ENCODE data around the gene TMEM184A. TPM values are rescaled to one million over a fixed set of nuclear protein-coding genes. Genes with fewer than 3 reads are reported as not detected.

The TMEM184A gene
- total and polyA plus RNA-seq, 2 of the 13 experiments (the other 11 are each of a cell fraction or from before 2014, with no cell fraction given): 9.5 to 20.4 TPM

DNA sequence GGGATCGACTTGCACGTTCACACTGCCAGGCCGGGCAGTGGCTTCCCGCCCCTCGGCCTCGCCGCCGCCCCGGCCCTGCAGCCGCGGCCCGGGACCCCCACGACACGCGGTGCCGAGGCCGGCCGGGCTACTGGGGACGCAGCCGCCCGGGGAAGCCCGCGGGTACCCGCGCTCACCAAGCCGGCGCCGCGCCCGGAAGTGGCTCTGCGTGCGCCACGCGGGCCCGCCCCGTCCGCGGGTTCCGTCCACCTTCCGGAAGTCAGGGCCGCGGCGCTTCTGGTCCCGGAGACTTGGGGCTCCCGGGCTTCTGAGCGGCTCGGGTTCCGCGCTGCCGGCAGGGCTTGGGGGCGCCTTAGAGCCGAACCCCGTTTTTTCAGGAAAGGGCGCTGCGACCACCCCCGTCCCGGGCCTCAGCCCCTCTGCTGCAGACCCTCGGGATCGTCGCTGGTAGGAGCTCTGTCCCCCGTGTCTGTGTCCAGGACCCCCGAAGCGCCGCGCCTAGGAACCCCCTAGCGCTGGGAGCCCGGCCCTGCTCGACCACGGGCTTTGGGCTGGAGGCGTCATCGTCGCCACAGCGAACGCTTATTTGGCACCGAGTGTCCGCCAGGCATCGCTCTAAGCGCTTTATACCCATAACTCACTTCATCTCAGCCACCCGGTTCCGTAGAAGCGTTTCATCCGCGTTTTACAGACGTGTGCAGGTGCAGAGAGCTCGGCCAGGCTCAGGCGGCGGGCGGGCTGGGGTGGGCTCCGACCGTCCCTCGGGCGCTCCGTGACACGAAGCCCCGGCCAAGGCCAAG is 14.0 kb upstream of the TMEM184A start, which contains the start of gene PSMG3 (continued):
- no peak for TF ChIP-seq KAT2B (IDR thresholded peaks at IDR 0.05; ENCODE audit: borderline replicate concordance, low read depth, low read length)
- TF ChIP-seq NFE2L2 (IDR thresholded peaks at IDR 0.05; ENCODE audit: low read length): no peak
- peak; percentile 54; the same call in 1 of the 2 replicates for TF ChIP-seq REPIN1 (CRISPR knock-in tag; IDR thresholded peaks at IDR 0.05; ENCODE audit: borderline replicate concordance, low read depth)
- TF ChIP-seq, protein P1, sequence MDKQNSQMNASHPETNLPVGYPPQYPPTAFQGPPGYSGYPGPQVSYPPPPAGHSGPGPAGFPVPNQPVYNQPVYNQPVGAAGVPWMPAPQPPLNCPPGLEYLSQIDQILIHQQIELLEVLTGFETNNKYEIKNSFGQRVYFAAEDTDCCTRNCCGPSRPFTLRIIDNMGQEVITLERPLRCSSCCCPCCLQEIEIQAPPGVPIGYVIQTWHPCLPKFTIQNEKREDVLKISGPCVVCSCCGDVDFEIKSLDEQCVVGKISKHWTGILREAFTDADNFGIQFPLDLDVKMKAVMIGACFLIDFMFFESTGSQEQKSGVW (CRISPR knock-in tag; IDR thresholded peaks at IDR 0.05; ENCODE audit: borderline replicate concordance): no peak
- TF ChIP-seq, protein P2, sequence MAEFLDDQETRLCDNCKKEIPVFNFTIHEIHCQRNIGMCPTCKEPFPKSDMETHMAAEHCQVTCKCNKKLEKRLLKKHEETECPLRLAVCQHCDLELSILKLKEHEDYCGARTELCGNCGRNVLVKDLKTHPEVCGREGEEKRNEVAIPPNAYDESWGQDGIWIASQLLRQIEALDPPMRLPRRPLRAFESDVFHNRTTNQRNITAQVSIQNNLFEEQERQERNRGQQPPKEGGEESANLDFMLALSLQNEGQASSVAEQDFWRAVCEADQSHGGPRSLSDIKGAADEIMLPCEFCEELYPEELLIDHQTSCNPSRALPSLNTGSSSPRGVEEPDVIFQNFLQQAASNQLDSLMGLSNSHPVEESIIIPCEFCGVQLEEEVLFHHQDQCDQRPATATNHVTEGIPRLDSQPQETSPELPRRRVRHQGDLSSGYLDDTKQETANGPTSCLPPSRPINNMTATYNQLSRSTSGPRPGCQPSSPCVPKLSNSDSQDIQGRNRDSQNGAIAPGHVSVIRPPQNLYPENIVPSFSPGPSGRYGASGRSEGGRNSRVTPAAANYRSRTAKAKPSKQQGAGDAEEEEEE (CRISPR knock-in tag; IDR thresholded peaks at IDR 0.05; ENCODE audit: borderline replicate concordance): no peak
- TF ChIP-seq, protein P3, sequence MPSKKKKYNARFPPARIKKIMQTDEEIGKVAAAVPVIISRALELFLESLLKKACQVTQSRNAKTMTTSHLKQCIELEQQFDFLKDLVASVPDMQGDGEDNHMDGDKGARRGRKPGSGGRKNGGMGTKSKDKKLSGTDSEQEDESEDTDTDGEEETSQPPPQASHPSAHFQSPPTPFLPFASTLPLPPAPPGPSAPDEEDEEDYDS (CRISPR knock-in tag; IDR thresholded peaks at IDR 0.05): 0 out of 2 replicates have a peak, but pooled peaks have one; percentile 30
- TF ChIP-seq ZNF878 (CRISPR knock-in tag; IDR thresholded peaks at IDR 0.05): no peak
- peak; percentile 99 for TF ChIP-seq GABPA (IDR thresholded peaks at IDR 0.05; ENCODE audit: low read depth, low read length)
- TF ChIP-seq GABPA (CRISPR knock-in tag; IDR thresholded peaks at IDR 0.05; ENCODE audit: low read depth): peak; percentile 93
- no peak for TF ChIP-seq HNRNPH1 (optimal IDR thresholded peaks at IDR 0.05; ENCODE audit: low read depth, low read length)
- TF ChIP-seq, protein P4, sequence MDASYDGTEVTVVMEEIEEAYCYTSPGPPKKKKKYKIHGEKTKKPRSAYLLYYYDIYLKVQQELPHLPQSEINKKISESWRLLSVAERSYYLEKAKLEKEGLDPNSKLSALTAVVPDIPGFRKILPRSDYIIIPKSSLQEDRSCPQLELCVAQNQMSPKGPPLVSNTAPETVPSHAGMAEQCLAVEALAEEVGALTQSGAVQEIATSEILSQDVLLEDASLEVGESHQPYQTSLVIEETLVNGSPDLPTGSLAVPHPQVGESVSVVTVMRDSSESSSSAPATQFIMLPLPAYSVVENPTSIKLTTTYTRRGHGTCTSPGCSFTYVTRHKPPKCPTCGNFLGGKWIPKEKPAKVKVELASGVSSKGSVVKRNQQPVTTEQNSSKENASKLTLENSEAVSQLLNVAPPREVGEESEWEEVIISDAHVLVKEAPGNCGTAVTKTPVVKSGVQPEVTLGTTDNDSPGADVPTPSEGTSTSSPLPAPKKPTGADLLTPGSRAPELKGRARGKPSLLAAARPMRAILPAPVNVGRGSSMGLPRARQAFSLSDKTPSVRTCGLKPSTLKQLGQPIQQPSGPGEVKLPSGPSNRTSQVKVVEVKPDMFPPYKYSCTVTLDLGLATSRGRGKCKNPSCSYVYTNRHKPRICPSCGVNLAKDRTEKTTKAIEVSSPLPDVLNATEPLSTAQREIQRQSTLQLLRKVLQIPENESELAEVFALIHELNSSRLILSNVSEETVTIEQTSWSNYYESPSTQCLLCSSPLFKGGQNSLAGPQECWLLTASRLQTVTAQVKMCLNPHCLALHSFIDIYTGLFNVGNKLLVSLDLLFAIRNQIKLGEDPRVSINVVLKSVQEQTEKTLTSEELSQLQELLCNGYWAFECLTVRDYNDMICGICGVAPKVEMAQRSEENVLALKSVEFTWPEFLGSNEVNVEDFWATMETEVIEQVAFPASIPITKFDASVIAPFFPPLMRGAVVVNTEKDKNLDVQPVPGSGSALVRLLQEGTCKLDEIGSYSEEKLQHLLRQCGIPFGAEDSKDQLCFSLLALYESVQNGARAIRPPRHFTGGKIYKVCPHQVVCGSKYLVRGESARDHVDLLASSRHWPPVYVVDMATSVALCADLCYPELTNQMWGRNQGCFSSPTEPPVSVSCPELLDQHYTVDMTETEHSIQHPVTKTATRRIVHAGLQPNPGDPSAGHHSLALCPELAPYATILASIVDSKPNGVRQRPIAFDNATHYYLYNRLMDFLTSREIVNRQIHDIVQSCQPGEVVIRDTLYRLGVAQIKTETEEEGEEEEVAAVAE (CRISPR knock-in tag; IDR thresholded peaks at IDR 0.05; ENCODE audit: borderline replicate concordance): no peak
- 0 out of 2 replicates have a peak, but pooled peaks have one; percentile 58 for TF ChIP-seq SMAD1 (CRISPR knock-in tag; IDR thresholded peaks at IDR 0.05; ENCODE audit: borderline replicate concordance, low read depth)
- 0 out of 2 replicates have a peak, but pooled peaks have one; percentile 14 for TF ChIP-seq ZMYM4 (CRISPR knock-in tag; IDR thresholded peaks at IDR 0.05)
- TF ChIP-seq, protein P5, sequence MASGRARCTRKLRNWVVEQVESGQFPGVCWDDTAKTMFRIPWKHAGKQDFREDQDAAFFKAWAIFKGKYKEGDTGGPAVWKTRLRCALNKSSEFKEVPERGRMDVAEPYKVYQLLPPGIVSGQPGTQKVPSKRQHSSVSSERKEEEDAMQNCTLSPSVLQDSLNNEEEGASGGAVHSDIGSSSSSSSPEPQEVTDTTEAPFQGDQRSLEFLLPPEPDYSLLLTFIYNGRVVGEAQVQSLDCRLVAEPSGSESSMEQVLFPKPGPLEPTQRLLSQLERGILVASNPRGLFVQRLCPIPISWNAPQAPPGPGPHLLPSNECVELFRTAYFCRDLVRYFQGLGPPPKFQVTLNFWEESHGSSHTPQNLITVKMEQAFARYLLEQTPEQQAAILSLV (CRISPR knock-in tag; IDR thresholded peaks at IDR 0.05; ENCODE audit: borderline replicate concordance): 0 out of 2 replicates have a peak, but pooled peaks have one; percentile 56
- TF ChIP-seq, protein P6, sequence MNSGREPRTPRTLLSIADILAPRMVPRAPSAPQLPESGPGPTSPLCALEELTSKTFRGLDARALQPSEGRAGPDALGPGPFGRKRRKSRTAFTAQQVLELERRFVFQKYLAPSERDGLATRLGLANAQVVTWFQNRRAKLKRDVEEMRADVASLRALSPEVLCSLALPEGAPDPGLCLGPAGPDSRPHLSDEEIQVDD (CRISPR knock-in tag; IDR thresholded peaks at IDR 0.05; ENCODE audit: borderline replicate concordance): no peak
- no peak for TF ChIP-seq RAD51 (IDR thresholded peaks at IDR 0.05; ENCODE audit: borderline replicate concordance)
- no peak for TF ChIP-seq NR3C1 (CRISPR knock-in tag; IDR thresholded peaks at IDR 0.05)
- TF ChIP-seq ZSCAN25 (CRISPR knock-in tag; IDR thresholded peaks at IDR 0.05): no peak; the same call in 1 of the 2 replicates
- TF ChIP-seq ZFAT (CRISPR knock-in tag; conservative IDR thresholded peaks at IDR 0.05): no peak
- TF ChIP-seq ZNF577 (CRISPR knock-in tag; IDR thresholded peaks at IDR 0.05; ENCODE audit: borderline replicate concordance, low read depth): no peak

Data from HepG2 (cell line).